HL-60/S4 treated with phorbol 12-myristate 13-acetate at 8.2 ng/mL for 4 days and 3 days (cell line): ENCODE data around the gene PAGE3.

Experiments
- in situ Hi-C: fragments of 300-500 bp; cut with MboI; formaldehyde crosslinking; loops from 2 replicates; pipeline ENCODE4 v1.15.0; 2022; ENCODE audit warnings: low sequenced_read_pairs

PAGE3 gene

GRCh38 chrX:55264816-55265215, at the start of gene PAGE3:
Gene PAGE3 (minus strand): TSS chrX:55264916. CDS start chrX:55263903, 1,013 bp downstream.
- in situ Hi-C loops, result no loop called here

GRCh38 chrX:55312655-55313054, 47.9 kb upstream of the PAGE3 start:
- in situ Hi-C loops, result no loop called here

- in situ Hi-C loops, result no loop called here
These were observed 26.2 kb upstream of the PAGE3 start for GRCh38 chrX:55290963-55291362.

GRCh38 chrX:55279832-55280231, 15.1 kb upstream of the PAGE3 start:
- in situ Hi-C loops, result no loop called here

GRCh38 chrX:55260806-55261205, 3.9 kb downstream of the PAGE3 start:
- in situ Hi-C loops, result no loop called here

- in situ Hi-C loops, result no loop called here
These were observed 11.2 kb downstream of the PAGE3 start for GRCh38 chrX:55253528-55253927.

- in situ Hi-C loops, result no loop called here
These were observed 23.9 kb downstream of the PAGE3 start for GRCh38 chrX:55240788-55241340.

GRCh38 chrX:55220119-55220794, 44.5 kb downstream of the PAGE3 start, which contains the start of gene PAGE5:
Gene PAGE5 (plus strand): TSS chrX:55220346. CDS start chrX:55221383, 1,037 bp downstream.
- in situ Hi-C loops, result no loop called here

GRCh38 chrX:55213381-55213780, 51.3 kb downstream of the PAGE3 start:
- in situ Hi-C loops, result no loop called here

- in situ Hi-C loops, result no loop called here
These were observed 53.6 kb downstream of the PAGE3 start for GRCh38 chrX:55210931-55211677.
